ENCODE results near the gene PTPRT. TPM values are rescaled to one million over a fixed set of nuclear protein-coding genes. Genes with fewer than 3 reads are reported as not detected.

Gene PTPRT
- polyA plus RNA-seq, 3 donors: not detected

DNA sequence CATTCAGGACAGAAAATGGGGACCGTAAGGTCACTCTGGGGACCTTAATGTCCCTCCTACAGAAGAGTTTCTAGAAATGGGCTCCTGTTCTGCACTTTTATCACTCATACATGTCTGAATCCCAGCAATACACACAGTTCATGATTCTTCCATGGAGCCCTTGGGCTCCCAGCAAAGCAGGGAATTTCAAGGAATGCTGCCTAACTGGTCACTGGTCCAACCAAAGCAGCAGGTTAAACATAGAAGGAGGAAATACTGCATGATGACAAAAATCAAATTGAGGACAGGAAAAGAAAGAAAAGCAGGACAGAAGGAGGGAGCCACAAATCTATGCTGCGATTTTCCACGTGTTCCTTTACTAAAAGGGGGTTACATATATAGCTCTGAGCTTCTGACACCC, 300.2 kb downstream of the PTPRT start:
- H3K79me2 ChIP-seq (ENCODE audit: insufficient read depth, low read length): no peaks in the 10 kb centered on the region
- peaks cover 2 to 12% (median 7%) of the 10 kb centered on the region in 7 donors for H3K9me3 Mint-ChIP-seq
- no peaks in the 10 kb centered on the region for H3K4me1 Mint-ChIP-seq
- no peaks in the 10 kb centered on the region for H3K4me1 ChIP-seq (ENCODE audit: control insufficient read depth in 1 of 2, insufficient read depth in 2 of 2, low read length in 2 of 2)
- no peaks in the 10 kb centered on the region for H3K27me3 ChIP-seq (ENCODE audit: control insufficient read depth in 2 of 2, insufficient read depth in 2 of 2, low read length in 2 of 2)
- H2AFZ ChIP-seq (ENCODE audit: insufficient read depth, low read depth, low read length, poor library complexity, severe bottlenecking): no peak overlapping the region
- no peak overlapping the region for H3K27ac Mint-ChIP-seq
- H3K9me3 ChIP-seq (replicated peaks in 1 of 2; ENCODE audit: control insufficient read depth in 1 of 2, insufficient read depth in 1 of 2, low read length in 2 of 2): peaks cover 13 to 17% of the 10 kb centered on the region in 2 donors
- no peak for TF ChIP-seq CTCF (IDR thresholded peaks at IDR 0.05)
- no peak overlapping the region for H3K4me3 Mint-ChIP-seq
- H3K9ac ChIP-seq (ENCODE audit: insufficient read depth, low read length, poor library complexity, severe bottlenecking): no peak overlapping the region
- no peak overlapping the region for H3K27ac ChIP-seq (ENCODE audit: low read depth in 1 of 2, low read length in 2 of 2)
- H3K4me2 ChIP-seq (replicated peaks; ENCODE audit: extremely low read depth, low read length, poor library complexity, severe bottlenecking): no peak overlapping the region
- intact Hi-C loops (cut with micrococcal nuclease): no loop called here
- no CpG with 5 or more reads among the region's 3 CpGs for WGBS (ENCODE audit: insufficient coverage)
- H3K36me3 Mint-ChIP-seq: no peaks in the 10 kb centered on the region
- H3K4me3 ChIP-seq (replicated peaks in 1 of 3; ENCODE audit: low read depth in 2 of 3, low read length in 3 of 3): no peak overlapping the region
- no peaks in the 10 kb centered on the region for H3K36me3 ChIP-seq (replicated peaks in 1 of 2; ENCODE audit: control insufficient read depth in 1 of 2, insufficient read depth in 2 of 2, low read length in 2 of 2)
- DNase-seq: no peak
- peaks cover 0 to 3% (median 1%) of the 10 kb centered on the region in 3 donors for H3K27me3 Mint-ChIP-seq (ENCODE audit: low read depth in 3 of 3)
- H4K20me1 ChIP-seq (ENCODE audit: insufficient read depth, low read length): no peaks in the 10 kb centered on the region

DNA sequence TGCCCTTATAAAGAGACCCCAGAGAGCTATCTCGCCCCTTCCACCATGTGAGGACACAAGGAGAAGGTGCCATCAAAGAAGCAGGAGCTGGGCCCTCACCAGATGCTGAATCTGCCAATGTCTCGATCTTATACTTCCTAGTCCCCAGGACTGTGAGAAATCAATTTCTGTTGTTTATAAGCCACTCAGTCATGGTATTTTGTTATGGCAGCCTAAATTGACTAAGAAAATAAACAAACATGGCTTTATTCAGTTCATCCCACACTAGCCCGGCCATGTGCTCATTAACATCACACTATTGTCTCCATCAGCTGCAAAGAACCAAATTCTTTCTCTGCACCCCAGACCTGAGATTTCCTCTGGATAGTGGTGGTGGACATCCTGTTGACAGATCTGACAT, 302.4 kb downstream of the PTPRT start:
- Mint-ChIP-seq H3K36me3 (no peaks in the 10 kb centered on the region), H3K4me3 (no peak overlapping the region), H3K27me3 (ENCODE audit: low read depth in 3 of 3) (peaks cover 0 to 3% (median 1%) of the 10 kb centered on the region in 3 donors), H3K4me1 (no peaks in the 10 kb centered on the region), H3K27ac (no peak overlapping the region), H3K9me3 (peaks cover 0 to 7% (median 5%) of the 10 kb centered on the region in 7 donors)
- H3K9ac ChIP-seq (ENCODE audit: insufficient read depth, low read length, poor library complexity, severe bottlenecking): no peak overlapping the region
- no peak overlapping the region for H2AFZ ChIP-seq (ENCODE audit: insufficient read depth, low read depth, low read length, poor library complexity, severe bottlenecking)
- H3K27ac ChIP-seq (ENCODE audit: low read depth in 1 of 2, low read length in 2 of 2): no peak overlapping the region
- peaks cover 7 to 11% of the 10 kb centered on the region in 2 donors for H3K9me3 ChIP-seq (replicated peaks in 1 of 2; ENCODE audit: control insufficient read depth in 1 of 2, insufficient read depth in 1 of 2, low read length in 2 of 2)
- H3K4me3 ChIP-seq (replicated peaks in 1 of 3; ENCODE audit: low read depth in 2 of 3, low read length in 3 of 3): no peak overlapping the region
- H3K36me3 ChIP-seq (replicated peaks in 1 of 2; ENCODE audit: control insufficient read depth in 1 of 2, insufficient read depth in 2 of 2, low read length in 2 of 2): no peaks in the 10 kb centered on the region
- H4K20me1 ChIP-seq (ENCODE audit: insufficient read depth, low read length): no peaks in the 10 kb centered on the region
- no peak overlapping the region for H3K4me2 ChIP-seq (replicated peaks; ENCODE audit: extremely low read depth, low read length, poor library complexity, severe bottlenecking)
- H3K4me1 ChIP-seq (ENCODE audit: control insufficient read depth in 1 of 2, insufficient read depth in 2 of 2, low read length in 2 of 2): no peaks in the 10 kb centered on the region
- no CpG with 5 or more reads among the region's 3 CpGs for WGBS (ENCODE audit: insufficient coverage)
- H3K79me2 ChIP-seq (ENCODE audit: insufficient read depth, low read length): no peaks in the 10 kb centered on the region
- no peak for TF ChIP-seq CTCF (IDR thresholded peaks at IDR 0.05)
- no peak for DNase-seq
- H3K27me3 ChIP-seq (ENCODE audit: control insufficient read depth in 2 of 2, insufficient read depth in 2 of 2, low read length in 2 of 2): no peaks in the 10 kb centered on the region
- intact Hi-C loops (cut with micrococcal nuclease): no loop called here

All from CD14-positive monocyte (primary cell).